T-helper 22 cell (primary cell): ENCODE results near the gene NRAS.

Experiments
- DNase-seq: peaks from one replicate; pipeline ENCODE4 v3.0.0-alpha.2; 2020; ENCODE audit warnings: low read depth

NRAS gene

DNA sequence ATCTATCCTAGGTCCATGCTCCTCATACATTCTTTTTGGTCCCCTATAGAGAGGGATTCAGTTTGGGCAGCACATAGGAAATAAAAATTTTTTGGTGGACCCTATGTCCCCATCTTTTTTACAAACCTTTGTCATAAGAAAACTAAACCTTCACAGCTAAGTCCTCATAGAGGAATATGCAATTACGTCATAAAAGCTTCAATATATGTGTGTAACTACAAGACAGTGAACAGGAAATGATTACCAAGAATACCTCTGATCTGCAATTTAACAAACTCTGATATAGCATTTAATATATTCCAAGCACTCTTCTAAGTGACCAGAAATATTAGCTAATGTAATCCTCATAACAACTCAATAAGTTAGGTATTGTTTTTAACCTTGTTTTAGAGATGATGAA is 40.5 kb downstream of the NRAS start:
- no peak for DNase-seq

DNA sequence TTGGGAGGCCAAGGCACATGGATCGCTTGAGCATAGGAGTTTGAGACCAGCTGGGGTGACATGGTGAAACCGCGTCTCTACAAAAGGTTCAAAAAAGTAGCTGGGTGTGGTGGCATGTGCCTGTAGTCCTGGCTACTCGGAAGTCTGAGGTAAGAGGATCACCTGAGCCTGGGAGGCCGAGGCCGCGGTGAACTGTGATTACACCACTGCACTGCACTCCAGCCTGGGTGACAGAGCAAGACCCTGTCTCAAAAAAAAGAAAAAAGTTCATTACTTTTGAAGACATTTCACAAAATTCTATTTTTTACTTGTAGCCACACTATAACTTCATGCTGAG is 44.7 kb downstream of the NRAS start:
- no peak for DNase-seq

DNA sequence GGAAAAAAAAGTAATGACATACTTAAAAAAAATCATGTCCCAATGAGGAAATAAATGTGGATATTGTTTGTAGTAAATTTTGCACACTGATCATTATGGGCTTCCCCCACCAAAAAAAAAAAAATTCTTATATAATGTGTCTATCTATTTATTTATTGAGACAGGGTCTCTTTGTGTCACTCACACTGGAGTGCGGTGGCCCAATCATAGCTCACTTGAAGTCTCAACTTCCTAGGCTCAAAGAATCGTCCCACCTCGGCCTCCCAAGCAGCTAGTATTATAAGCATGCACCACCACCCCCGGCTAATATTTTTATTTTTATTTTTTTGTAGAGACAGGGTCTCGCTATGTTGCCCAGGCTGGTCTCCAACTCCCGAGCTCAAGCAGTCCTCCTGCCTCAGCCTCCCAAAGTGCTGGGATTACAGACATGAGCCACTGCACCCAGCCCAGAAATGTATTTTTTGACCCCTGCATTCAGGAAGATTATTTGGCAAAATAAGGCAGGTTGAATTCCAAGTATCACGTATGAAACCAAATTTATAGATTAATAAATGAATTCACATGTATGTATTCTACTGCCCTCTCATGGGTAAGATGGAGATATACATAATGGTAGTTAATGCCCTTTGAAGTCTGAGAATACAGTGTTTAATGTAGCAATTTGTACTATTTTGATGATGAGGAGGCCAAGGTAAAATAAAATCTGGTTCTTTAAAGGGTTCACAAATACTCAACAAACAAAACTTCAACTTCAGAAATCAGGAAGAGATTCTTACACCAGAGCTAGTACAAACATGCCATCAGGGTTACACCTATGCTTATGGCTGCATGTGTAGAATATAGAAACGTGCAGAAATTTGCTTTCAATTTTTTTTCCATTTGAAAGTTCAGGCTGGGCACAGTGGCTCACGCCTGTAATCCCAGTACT is 45.3 kb downstream of the NRAS start:
- no peak for DNase-seq

DNA sequence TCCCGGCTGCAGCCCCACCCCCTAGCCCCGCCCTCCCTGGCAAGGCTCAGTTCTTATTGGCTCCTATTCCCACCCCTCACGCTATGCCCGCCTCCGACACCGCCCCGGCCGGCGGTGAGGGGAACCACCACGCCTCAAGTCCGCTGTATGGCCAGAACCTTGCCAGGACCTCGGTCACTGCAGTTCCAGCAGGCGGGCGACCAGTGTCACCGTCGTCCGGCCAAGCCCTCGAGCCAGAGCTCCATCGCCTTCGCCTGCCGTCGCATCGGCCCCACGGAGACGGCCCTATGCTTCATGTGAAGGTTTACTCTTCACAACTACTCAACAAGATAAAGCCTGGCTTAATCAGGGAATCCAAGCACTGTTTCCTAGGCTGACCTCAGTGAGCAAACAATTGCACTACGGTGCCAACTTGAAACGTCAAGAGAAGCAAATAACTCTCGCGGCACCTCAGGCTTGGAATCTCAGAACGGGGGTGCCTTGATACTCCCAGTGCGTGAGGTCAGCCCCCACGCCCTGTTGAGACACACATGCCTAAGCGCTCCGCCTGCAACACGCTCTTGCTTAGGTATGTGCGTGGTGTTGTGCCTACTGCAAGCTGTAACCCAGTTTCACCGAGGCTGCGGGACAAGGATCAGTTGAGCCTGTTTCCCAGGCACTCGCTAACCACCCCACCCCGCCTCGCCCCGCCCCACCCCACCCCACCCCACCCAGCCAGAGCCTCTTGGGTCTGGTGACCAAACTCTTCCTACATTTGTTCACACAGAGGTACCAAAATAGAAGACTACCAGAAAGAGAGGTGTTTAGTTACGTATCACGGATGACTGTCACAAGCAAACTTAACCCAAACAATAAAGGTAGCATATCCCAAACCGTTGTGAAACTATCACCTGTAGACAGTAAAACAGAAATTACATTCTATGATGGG is 46.2 kb downstream of the NRAS start:
- DNase-seq = peak; percentile 78

DNA sequence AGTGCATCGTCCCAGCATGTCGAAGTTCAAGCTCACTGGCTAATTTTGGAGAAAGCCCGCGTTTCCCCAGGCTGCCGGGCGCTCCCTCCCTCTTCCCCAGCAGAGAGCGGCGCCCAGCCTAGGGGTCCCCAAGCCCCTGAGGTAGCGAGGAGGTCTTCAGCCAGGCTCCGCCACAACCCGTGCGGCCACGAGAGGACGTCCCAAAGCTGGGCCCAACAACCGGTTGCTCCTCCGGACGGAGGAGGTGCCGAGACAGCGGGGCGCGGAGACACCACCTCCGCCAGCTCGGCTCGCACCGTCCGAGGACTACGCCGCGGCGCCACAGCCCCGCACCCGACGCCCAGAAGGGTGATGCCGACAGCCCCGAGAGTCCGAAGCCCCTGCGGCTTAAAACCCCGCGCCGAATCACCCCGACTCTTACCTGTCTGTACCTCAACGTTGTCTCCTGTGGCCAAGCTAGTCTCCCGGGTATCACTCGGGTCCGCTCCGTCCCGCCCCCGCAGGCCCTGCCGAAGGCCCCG is 46.9 kb downstream of the NRAS start, which contains the start of gene DENND2C:
DENND2C (minus strand) TSS at position 488 of the 521 bp plus-strand sequence. CDS start 44,065 bp downstream, outside the sequence.
- DNase-seq = no peak

DNA sequence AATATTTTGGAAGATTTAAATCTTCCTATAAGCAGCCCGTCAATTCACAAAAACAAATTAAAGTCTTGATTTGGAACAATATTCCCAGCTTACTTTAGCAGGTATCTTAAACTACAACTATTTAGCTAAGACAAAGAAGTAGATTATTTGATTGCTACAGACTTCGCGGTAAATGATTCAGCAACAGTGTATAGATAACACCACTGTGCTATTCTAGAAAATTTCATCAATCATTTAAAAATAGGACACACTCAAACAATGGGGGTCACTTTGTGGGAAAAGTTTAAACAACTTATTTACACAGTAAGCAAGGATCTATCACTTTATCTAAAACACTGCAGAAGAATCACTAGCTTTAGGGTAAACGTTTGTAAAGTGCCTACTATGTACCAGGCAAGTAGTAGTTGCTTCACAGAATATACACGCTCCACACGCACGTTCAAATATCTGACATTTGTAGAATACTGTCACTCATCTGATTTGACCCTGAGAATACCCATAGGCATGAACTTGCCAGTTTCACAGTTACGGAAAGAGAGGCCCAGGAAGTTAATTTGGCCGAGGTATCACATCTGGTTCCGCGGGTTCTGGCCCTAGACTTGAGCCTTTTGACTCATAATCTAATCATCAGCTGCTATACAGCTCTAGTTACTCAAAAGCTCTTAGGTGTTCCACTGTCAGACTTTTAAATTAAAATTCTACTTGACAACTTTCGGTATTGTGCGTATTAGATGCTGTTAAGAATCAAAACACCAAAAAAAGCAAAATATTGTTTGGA is 47.6 kb downstream of the NRAS start:
- no peak for DNase-seq

DNA sequence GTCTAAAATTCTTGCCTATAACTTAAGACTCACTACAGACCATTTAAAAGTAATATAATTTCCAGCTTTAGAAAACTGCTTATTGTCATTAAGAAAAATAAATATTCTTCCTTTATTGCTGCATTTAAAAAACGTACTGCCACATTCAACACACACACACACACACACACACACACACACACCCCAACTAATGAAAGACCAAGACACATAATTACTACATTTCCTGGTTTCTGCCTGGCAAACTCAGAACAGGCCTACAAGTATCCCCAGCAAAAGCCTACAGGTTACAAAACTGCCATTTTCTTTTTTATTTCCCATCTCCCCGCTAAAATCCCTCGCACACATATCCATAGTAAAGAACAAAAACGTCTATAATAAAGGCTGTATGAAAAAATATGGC is 48.2 kb downstream of the NRAS start:
- DNase-seq = no peak

DNA sequence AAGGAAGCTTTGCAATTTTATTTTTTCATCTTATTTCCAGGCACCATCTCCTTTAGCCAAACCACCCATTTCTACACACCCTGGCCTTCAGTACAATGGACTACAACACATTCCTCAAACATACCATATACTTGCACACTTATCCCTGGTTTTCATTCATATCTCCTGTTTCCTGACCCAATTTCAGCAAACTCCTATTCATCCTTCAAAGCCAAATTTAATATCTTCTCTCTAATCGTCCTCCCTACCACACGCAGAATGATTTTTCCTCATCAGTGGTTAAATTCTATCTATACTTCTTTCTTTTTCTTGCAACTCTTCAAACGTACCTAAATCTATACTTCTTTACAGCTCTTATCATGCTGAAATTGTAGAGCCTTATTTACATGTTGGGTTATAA is 49.6 kb downstream of the NRAS start:
- no peak for DNase-seq

DNA sequence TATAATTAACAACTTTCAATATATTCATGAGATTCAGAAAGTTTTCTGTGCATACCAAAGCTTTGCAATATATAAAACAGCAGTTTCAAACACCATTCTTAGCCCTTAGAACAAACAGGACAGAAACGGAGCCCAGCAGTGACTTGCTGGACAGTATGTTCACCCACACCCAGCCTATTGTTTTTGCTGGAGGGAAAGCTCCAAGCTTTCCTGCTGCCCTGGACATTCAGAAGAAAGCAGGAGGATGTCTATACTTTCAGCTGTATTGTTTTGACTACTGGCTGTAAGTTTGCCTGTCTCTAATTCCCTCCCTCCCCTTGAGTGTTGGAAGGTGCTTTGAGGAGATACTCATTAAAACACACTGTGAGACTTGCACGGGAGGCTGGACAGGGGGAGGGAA is 56.3 kb downstream of the NRAS start:
- DNase-seq = no peak
